Hepatocyte (in vitro differentiated cells): ENCODE results near the gene PKP4.

ENCODE experiments used
- EZH2phosphoT487 ChIP-seq: fragments of 200-600 bp; sonication (generic); IDR thresholded peaks from one replicate; pipeline ENCODE4 v1.6.1; 2018; ENCODE audit warnings: antibody characterized with exemption, mild to moderate bottlenecking, low read depth, moderate library complexity; ENCODE audit not compliant: unreplicated experiment, severe bottlenecking
- TF ChIP-seq, protein P1 (sequence below): fragments of 200-600 bp; sonication (generic); IDR thresholded peaks from 2 replicates; pipeline ENCODE4 v1.5.1; 2016; ENCODE audit warnings: antibody characterized with exemption, mild to moderate bottlenecking; ENCODE audit not compliant: poor library complexity

GRCh38 chr2:158586491-158586890, 129.7 kb downstream of the PKP4 start:
- TF ChIP-seq, protein P1, sequence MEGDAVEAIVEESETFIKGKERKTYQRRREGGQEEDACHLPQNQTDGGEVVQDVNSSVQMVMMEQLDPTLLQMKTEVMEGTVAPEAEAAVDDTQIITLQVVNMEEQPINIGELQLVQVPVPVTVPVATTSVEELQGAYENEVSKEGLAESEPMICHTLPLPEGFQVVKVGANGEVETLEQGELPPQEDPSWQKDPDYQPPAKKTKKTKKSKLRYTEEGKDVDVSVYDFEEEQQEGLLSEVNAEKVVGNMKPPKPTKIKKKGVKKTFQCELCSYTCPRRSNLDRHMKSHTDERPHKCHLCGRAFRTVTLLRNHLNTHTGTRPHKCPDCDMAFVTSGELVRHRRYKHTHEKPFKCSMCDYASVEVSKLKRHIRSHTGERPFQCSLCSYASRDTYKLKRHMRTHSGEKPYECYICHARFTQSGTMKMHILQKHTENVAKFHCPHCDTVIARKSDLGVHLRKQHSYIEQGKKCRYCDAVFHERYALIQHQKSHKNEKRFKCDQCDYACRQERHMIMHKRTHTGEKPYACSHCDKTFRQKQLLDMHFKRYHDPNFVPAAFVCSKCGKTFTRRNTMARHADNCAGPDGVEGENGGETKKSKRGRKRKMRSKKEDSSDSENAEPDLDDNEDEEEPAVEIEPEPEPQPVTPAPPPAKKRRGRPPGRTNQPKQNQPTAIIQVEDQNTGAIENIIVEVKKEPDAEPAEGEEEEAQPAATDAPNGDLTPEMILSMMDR, result no peak
- TF ChIP-seq EZH2phosphoT487, result no peak
